Subcutaneous adipose tissue (tissue), 4 donors: ENCODE data around the gene ZSCAN31. TPM values are rescaled to one million over a fixed set of nuclear protein-coding genes. Genes with fewer than 3 reads are reported as not detected.

Experiments
- total RNA-seq, 4 donors: library from RNA; depleted of rRNA; stranded (reverse); fragments of >200 nt; gene quantifications; one replicate each; pipeline ENCODE4 v1.1.0, GENCODE V29; 2016
- TF ChIP-seq, protein P1 (sequence below): fragments of 450-650 bp; IDR thresholded peaks from one replicate; pipeline ENCODE4 v1.5.1; 2016; ENCODE audit warnings: low read depth, mild to moderate bottlenecking, control low read depth, antibody characterized with exemption, moderate library complexity

The ZSCAN31 gene
- total RNA-seq: 1 to 10 TPM; 4.1 to 9.8 (median 4.6) TPM

DNA sequence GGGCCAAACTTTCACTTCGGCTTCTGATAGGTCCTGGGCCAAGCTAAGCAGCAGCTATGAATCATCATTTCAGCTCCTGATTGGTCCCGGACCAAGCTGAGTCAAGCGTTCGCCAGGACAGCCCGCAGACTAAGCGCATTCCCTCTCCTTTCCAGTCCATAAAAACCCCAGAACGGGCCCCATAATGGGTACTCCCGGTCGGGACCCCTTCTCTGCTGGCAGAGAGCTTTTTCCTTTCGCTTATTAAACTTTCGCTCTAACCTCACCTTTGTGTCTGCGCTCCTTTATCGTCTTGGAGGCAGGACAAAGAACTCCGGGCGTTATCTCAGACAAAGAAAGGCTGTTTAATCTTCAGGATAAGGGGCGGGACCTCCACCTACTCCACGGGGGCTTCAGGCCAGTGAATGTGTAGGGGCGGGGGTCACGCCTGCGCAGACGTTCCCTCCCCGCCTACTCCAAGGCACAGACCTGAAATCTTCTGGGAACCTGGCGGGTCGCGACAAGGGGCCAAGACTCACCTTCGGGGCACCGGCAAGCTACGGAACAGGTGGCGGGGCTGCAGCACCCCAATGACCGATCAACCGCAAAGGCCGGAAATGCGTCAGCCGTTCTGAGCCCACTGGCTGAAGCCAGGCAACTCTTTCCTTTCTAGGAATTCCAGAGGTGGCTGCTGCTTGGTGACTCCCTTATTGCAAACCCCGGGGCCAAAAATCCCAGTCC is at the start of gene ZSCAN31:
ZSCAN31 (minus strand) TSS at position 585 of the 720 bp plus-strand sequence. CDS start 6,465 bp downstream, outside the sequence.
- TF ChIP-seq, protein P1, sequence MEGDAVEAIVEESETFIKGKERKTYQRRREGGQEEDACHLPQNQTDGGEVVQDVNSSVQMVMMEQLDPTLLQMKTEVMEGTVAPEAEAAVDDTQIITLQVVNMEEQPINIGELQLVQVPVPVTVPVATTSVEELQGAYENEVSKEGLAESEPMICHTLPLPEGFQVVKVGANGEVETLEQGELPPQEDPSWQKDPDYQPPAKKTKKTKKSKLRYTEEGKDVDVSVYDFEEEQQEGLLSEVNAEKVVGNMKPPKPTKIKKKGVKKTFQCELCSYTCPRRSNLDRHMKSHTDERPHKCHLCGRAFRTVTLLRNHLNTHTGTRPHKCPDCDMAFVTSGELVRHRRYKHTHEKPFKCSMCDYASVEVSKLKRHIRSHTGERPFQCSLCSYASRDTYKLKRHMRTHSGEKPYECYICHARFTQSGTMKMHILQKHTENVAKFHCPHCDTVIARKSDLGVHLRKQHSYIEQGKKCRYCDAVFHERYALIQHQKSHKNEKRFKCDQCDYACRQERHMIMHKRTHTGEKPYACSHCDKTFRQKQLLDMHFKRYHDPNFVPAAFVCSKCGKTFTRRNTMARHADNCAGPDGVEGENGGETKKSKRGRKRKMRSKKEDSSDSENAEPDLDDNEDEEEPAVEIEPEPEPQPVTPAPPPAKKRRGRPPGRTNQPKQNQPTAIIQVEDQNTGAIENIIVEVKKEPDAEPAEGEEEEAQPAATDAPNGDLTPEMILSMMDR: no peak

DNA sequence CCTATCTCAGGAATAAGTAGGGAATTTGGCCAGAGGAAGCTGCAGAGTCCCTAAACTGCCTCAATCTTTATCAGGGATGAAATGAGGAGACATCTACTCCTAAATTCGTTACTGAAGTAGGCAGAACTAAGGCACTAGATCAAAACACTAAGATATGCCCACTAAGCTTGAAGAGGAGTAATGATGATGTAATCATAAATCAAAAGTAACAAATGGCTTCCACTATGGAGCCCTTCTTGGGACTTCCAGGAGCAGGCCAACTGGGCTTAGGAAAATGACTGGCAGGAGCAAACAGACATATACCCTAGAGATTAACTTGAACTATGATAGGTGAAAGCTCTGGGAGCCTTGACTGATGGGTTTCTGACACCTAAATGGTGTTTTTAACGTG is 48.2 kb upstream of the ZSCAN31 start:
- TF ChIP-seq, protein P1: no peak

DNA sequence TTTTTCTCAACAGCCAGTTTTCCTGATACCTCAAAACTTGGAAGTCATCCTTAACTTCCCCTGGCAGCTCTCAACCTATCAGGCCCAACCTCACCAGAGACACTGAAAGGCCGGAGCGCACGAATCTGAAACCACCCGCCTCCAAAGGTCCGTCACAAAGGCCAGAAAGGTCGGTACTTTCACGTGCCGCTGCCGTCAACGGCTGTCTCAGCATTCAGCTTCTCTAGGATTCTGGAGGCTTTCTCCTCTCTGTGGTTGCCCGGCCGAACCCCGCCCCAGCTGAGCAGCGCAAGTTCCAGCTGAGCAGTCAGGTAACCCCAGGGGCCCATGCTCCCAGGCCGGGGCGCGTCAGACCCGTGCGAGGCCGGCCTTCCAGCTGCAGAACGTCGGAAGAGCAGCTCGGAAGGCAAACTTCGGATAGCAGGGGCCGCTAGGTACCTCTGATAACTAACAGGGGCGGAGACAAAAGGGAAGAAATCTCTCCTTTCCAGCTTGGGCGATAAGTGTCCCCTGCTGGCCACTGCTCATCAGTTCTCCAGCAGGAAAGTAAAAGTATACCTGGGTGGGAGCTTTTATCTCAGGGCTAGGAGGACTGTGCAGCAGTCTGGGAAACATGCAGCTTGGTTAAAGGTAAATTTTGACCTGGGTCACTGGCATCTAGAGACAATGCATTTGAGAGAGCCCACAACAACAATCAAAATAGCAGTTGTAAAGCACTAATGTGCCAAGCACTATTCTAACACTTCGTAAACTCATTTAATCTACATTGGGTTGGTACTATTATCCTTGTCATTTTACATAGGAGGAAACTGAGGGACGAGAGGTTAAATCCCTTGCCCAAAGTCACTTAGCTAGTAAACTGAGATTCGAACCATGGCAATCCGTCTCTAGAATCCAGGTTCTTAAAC is 47.5 kb upstream of the ZSCAN31 start:
- TF ChIP-seq, protein P1: no peak

DNA sequence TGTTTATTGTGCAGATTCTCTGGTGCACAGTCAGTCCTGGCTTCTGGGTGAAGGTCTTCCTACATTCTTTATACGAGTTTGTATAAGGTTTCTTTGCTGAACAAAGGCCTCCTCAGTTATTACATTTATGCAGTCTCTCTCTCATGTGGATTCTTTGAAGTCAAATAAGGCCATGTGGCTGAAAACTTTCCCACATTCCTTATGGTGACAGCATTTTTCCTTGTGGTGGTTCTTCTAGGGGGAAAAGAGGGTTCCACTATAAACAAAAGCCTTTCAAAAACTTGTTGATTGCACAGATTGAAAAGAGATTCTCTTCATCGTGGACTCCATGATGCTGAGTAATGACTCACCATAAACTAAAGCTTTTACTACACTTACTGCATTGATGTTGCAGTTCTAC is 44.4 kb upstream of the ZSCAN31 start:
- TF ChIP-seq, protein P1: no peak

DNA sequence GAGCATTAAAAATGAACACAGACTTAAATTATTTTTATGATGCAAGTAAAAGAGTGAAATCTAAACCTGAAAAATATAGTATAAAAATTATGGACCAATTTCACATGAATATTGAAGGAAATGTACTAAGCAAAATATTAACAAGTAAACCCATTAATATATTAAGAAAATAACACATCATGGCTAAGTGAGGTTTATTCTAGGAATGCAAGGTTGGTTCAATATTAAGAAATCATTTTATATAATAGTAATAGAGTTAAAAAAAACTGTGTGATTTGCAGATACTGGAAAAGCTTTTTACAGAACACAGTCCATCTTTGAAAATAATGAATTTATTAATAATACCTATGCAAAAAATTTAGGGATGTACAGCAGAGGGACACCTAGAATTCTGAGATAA is 42.7 kb upstream of the ZSCAN31 start:
- TF ChIP-seq, protein P1: no peak

DNA sequence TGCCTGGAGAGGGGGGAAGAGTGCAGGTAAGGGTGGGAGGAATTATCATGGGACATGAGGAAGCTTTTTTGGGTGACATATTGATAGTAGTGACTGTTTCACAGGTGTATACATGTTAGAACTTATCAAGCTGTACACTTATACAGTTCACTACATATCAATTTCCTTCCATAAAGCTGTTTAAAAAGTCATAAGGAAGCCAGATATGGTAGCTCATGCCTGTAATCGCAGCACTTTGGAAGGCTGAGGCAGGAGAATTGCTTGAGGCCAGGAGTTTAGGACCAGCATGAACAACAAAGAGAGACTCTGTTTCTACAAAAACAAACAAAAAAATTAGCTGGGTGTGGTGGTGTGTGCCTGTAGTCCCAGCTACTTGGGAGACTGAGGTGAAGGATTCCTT is 41.9 kb upstream of the ZSCAN31 start:
- TF ChIP-seq, protein P1: no peak

DNA sequence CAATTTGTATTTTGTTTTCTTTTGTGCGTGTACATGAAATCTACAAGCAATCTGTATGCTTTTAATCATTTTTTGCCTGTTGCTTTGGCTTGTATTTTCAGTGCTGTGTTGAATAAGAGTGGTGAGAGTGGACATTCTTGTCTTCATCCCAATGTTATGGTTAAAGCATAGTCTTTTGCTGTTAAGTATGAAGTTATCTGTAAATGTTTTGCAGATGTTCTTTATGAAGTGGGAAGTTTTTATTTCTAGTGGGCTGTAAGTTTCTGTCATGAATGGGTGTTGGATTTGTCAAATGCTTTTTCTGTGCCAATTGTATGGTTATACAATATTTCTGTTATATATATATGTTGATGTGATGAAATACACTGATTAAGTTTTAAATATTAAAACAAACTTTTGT is 38.0 kb upstream of the ZSCAN31 start:
- TF ChIP-seq, protein P1: no peak
